Measurements from ENCODE around the gene PDGFC. TPM values are rescaled to one million over a fixed set of nuclear protein-coding genes. Genes with fewer than 3 reads are reported as not detected.

The PDGFC gene
- total RNA-seq, 1 experiment from 2014 or later: 5.3 TPM

DNA sequence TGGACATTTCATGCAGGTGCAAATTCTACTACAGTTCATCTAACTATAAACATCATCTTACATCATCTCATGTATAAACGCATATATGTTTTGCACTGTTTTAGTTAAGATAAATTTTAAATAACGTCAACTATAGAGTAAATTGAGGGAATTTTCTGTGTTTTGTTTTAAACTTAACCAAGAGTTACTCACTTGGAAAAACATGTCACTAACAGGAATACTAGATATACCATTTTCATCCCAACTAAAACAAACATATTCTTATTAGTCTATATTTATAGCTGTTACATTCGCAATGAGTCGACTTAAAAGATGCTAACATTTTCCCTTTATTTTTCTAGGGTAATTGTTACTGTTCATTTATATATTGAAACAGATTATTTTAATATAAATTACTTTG lies 159.6 kb downstream of the PDGFC start:
- H3K9me3 Mint-ChIP-seq: no peaks in the 10 kb centered on the region
- ATAC-seq: no peak
- peaks cover 3% of the 10 kb centered on the region; the same call in 1 of the 2 replicates for H3K4me1 Mint-ChIP-seq
- no peaks in the 10 kb centered on the region for H3K27me3 Mint-ChIP-seq (ENCODE audit: low read depth)
- CTCF ChIA-PET: no interaction called here
- no peak overlapping the region for H3K4me3 Mint-ChIP-seq
- H3K36me3 Mint-ChIP-seq: no peaks in the 10 kb centered on the region
- POLR2A ChIA-PET: no interaction called here
- TF ChIP-seq, protein P1, sequence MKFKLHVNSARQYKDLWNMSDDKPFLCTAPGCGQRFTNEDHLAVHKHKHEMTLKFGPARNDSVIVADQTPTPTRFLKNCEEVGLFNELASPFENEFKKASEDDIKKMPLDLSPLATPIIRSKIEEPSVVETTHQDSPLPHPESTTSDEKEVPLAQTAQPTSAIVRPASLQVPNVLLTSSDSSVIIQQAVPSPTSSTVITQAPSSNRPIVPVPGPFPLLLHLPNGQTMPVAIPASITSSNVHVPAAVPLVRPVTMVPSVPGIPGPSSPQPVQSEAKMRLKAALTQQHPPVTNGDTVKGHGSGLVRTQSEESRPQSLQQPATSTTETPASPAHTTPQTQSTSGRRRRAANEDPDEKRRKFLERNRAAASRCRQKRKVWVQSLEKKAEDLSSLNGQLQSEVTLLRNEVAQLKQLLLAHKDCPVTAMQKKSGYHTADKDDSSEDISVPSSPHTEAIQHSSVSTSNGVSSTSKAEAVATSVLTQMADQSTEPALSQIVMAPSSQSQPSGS (CRISPR knock-in tag; IDR thresholded peaks at IDR 0.05; ENCODE audit: borderline replicate concordance, low read depth): no peak
- TF ChIP-seq NR2C2 (CRISPR knock-in tag; IDR thresholded peaks at IDR 0.05) (no peak), ZNF423 (CRISPR knock-in tag; IDR thresholded peaks at IDR 0.05) (no peak), TP53 (CRISPR knock-in tag; IDR thresholded peaks at IDR 0.05) (no peak), E2F4 (CRISPR knock-in tag; IDR thresholded peaks at IDR 0.05; ENCODE audit: borderline replicate concordance, low read depth) (no peak), GRHL2 (CRISPR knock-in tag; IDR thresholded peaks at IDR 0.05; ENCODE audit: insufficient replicate concordance, severe bottlenecking) (no peak), IRF1 (CRISPR knock-in tag; IDR thresholded peaks at IDR 0.05) (no peak), FOXP1 (CRISPR knock-in tag; IDR thresholded peaks at IDR 0.05; ENCODE audit: borderline replicate concordance) (no peak), IRF2 (CRISPR knock-in tag; IDR thresholded peaks at IDR 0.05; ENCODE audit: borderline replicate concordance, low read depth) (no peak), JUN (CRISPR knock-in tag; IDR thresholded peaks at IDR 0.05) (no peak)
- TF ChIP-seq, protein P2, sequence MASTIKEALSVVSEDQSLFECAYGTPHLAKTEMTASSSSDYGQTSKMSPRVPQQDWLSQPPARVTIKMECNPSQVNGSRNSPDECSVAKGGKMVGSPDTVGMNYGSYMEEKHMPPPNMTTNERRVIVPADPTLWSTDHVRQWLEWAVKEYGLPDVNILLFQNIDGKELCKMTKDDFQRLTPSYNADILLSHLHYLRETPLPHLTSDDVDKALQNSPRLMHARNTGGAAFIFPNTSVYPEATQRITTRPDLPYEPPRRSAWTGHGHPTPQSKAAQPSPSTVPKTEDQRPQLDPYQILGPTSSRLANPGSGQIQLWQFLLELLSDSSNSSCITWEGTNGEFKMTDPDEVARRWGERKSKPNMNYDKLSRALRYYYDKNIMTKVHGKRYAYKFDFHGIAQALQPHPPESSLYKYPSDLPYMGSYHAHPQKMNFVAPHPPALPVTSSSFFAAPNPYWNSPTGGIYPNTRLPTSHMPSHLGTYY (CRISPR knock-in tag; IDR thresholded peaks at IDR 0.05): no peak
- TF ChIP-seq, protein P3, sequence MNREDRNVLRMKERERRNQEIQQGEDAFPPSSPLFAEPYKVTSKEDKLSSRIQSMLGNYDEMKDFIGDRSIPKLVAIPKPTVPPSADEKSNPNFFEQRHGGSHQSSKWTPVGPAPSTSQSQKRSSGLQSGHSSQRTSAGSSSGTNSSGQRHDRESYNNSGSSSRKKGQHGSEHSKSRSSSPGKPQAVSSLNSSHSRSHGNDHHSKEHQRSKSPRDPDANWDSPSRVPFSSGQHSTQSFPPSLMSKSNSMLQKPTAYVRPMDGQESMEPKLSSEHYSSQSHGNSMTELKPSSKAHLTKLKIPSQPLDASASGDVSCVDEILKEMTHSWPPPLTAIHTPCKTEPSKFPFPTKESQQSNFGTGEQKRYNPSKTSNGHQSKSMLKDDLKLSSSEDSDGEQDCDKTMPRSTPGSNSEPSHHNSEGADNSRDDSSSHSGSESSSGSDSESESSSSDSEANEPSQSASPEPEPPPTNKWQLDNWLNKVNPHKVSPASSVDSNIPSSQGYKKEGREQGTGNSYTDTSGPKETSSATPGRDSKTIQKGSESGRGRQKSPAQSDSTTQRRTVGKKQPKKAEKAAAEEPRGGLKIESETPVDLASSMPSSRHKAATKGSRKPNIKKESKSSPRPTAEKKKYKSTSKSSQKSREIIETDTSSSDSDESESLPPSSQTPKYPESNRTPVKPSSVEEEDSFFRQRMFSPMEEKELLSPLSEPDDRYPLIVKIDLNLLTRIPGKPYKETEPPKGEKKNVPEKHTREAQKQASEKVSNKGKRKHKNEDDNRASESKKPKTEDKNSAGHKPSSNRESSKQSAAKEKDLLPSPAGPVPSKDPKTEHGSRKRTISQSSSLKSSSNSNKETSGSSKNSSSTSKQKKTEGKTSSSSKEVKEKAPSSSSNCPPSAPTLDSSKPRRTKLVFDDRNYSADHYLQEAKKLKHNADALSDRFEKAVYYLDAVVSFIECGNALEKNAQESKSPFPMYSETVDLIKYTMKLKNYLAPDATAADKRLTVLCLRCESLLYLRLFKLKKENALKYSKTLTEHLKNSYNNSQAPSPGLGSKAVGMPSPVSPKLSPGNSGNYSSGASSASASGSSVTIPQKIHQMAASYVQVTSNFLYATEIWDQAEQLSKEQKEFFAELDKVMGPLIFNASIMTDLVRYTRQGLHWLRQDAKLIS (CRISPR knock-in tag; IDR thresholded peaks at IDR 0.05; ENCODE audit: borderline replicate concordance): no peak
- H3K27ac Mint-ChIP-seq: no peak overlapping the region
- DNase-seq (ENCODE audit: low spot score): no peak

- no peak for ATAC-seq
- peaks cover 3% of the 10 kb centered on the region; the same call in 1 of the 2 replicates for H3K4me1 Mint-ChIP-seq
- POLR2A ChIA-PET: no interaction called here
- no peak overlapping the region for H3K27ac Mint-ChIP-seq
- H3K9me3 Mint-ChIP-seq: no peaks in the 10 kb centered on the region
- no peaks in the 10 kb centered on the region for H3K27me3 Mint-ChIP-seq (ENCODE audit: low read depth)
- no peak for DNase-seq (ENCODE audit: low spot score)
- H3K4me3 Mint-ChIP-seq: no peak overlapping the region
- no peaks in the 10 kb centered on the region for H3K36me3 Mint-ChIP-seq
- CTCF ChIA-PET: no interaction called here
- TF ChIP-seq, protein P4, sequence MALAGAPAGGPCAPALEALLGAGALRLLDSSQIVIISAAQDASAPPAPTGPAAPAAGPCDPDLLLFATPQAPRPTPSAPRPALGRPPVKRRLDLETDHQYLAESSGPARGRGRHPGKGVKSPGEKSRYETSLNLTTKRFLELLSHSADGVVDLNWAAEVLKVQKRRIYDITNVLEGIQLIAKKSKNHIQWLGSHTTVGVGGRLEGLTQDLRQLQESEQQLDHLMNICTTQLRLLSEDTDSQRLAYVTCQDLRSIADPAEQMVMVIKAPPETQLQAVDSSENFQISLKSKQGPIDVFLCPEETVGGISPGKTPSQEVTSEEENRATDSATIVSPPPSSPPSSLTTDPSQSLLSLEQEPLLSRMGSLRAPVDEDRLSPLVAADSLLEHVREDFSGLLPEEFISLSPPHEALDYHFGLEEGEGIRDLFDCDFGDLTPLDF (CRISPR knock-in tag; IDR thresholded peaks at IDR 0.05): no peak
- TF ChIP-seq TEAD4 (CRISPR knock-in tag; IDR thresholded peaks at IDR 0.05) (no peak), MYBL2 (CRISPR knock-in tag; IDR thresholded peaks at IDR 0.05) (no peak), CDX4 (CRISPR knock-in tag; IDR thresholded peaks at IDR 0.05; ENCODE audit: borderline replicate concordance) (no peak), OVOL2 (CRISPR knock-in tag; IDR thresholded peaks at IDR 0.05; ENCODE audit: borderline replicate concordance) (no peak), IRF2 (CRISPR knock-in tag; IDR thresholded peaks at IDR 0.05; ENCODE audit: borderline replicate concordance, low read depth) (no peak), ZNF416 (CRISPR knock-in tag; IDR thresholded peaks at IDR 0.05) (no peak), E2F4 (CRISPR knock-in tag; IDR thresholded peaks at IDR 0.05; ENCODE audit: borderline replicate concordance, low read depth) (no peak)
These were observed 160.3 kb downstream of the PDGFC start for GRCh38 chr4:156811286-156811685.

All from WTC11 (cell line).